BLaER1 treated with 17β-estradiol and CSF1 and Interleukin-3, amounts not matched to agents 10 nM and 100 nM (cell line): ENCODE measurements around the gene DPYSL3.

Experiments
- H3K27ac ChIP-seq, 11 experiments: shearing (Covaris generic); formaldehyde crosslinking; 2 replicates each; pipeline ENCODE4 v1.8.1; 2022
- H3K27me3 ChIP-seq, 11 experiments: shearing (Covaris generic); formaldehyde crosslinking; 2 replicates each; pipeline ENCODE4 v1.8.1; 2022
- H3K36me3 ChIP-seq, 11 experiments: shearing (Covaris generic); formaldehyde crosslinking; 2 replicates each; pipeline ENCODE4 v1.8.1; 2022
- H3K4me1 ChIP-seq, 10 experiments: shearing (Covaris generic); formaldehyde crosslinking; 2 replicates each; pipeline ENCODE4 v1.8.1; 2022
- H3K4me2 ChIP-seq, 11 experiments: shearing (Covaris generic); formaldehyde crosslinking; 2 replicates each; pipeline ENCODE4 v1.8.1; 2022
- H3K4me3 ChIP-seq, 10 experiments: shearing (Covaris generic); formaldehyde crosslinking; 2 replicates each; pipeline ENCODE4 v1.8.1; 2022
- H3K9ac ChIP-seq, 11 experiments: shearing (Covaris generic); formaldehyde crosslinking; 2 replicates each; pipeline ENCODE4 v1.8.1; 2022
- H3K9me3 ChIP-seq, 11 experiments: shearing (Covaris generic); formaldehyde crosslinking; replicated peaks in 1 of 11; 2 replicates each; pipeline ENCODE4 v1.8.1; 2022
- H4K20me1 ChIP-seq, 11 experiments: shearing (Covaris generic); formaldehyde crosslinking; 2 replicates each; pipeline ENCODE4 v1.8.1; 2022
- Cebpa-rat ChIP-seq, 11 experiments: shearing (Covaris generic); IDR thresholded peaks; 2 replicates each; pipeline ENCODE4 v1.8.1; 2022

The DPYSL3 gene

GRCh38 chr5:147410496-147411358 is 99.1 kb downstream of the DPYSL3 start:
- H3K36me3 ChIP-seq, result no peaks in the 10 kb centered on the region
- TF ChIP-seq Cebpa-rat (IDR thresholded peaks at IDR 0.05), result no peak
- H3K9me3 ChIP-seq, result no peaks in the 10 kb centered on the region
- H3K4me1 ChIP-seq, result peaks cover 0 to 5% (median 0%) of the 10 kb centered on the region in 10 experiments; a peak in 5 of 20 replicates
- no peak overlapping the region for H3K4me3 ChIP-seq
- no peak overlapping the region for H3K9ac ChIP-seq
- no peak overlapping the region for H3K27ac ChIP-seq
- H3K4me2 ChIP-seq, result no peak overlapping the region
- H4K20me1 ChIP-seq, result no peaks in the 10 kb centered on the region
- H3K27me3 ChIP-seq, result no peaks in the 10 kb centered on the region

GRCh38 chr5:147408980-147409379 is 100.9 kb downstream of the DPYSL3 start:
- Histone ChIP-seq H3K36me3 (no peaks in the 10 kb centered on the region), H3K9ac (no peak overlapping the region), H3K27ac (no peak overlapping the region), H3K4me3 (no peak overlapping the region), H3K4me2 (no peak overlapping the region), H3K4me1 (peaks cover 0 to 22% (median 10%) of the 10 kb centered on the region in 10 experiments; a peak in 16 of 20 replicates), H4K20me1 (no peaks in the 10 kb centered on the region), H3K9me3 (no peaks in the 10 kb centered on the region), H3K27me3 (no peaks in the 10 kb centered on the region)
- TF ChIP-seq Cebpa-rat (IDR thresholded peaks at IDR 0.05), result no peak

- no peaks in the 10 kb centered on the region for H3K36me3 ChIP-seq
- no peak overlapping the region for H3K9ac ChIP-seq
- H3K27me3 ChIP-seq, result no peaks in the 10 kb centered on the region
- no peak for TF ChIP-seq Cebpa-rat (IDR thresholded peaks at IDR 0.05)
- H3K4me1 ChIP-seq, result peaks cover 0 to 37% (median 17%) of the 10 kb centered on the region in 10 experiments; a peak in 16 of 20 replicates
- H3K27ac ChIP-seq, result no peak overlapping the region
- no peak overlapping the region for H3K4me3 ChIP-seq
- no peaks in the 10 kb centered on the region for H3K9me3 ChIP-seq
- H4K20me1 ChIP-seq, result no peaks in the 10 kb centered on the region
- no peak overlapping the region for H3K4me2 ChIP-seq
Measured at GRCh38 chr5:147407094-147407681, 102.7 kb downstream of the DPYSL3 start.

GRCh38 chr5:147406636-147407035 is 103.2 kb downstream of the DPYSL3 start:
- no peak overlapping the region for H3K9ac ChIP-seq
- no peaks in the 10 kb centered on the region for H4K20me1 ChIP-seq
- no peaks in the 10 kb centered on the region for H3K9me3 ChIP-seq
- H3K27ac ChIP-seq, result no peak overlapping the region
- H3K36me3 ChIP-seq, result no peaks in the 10 kb centered on the region
- H3K27me3 ChIP-seq, result no peaks in the 10 kb centered on the region
- H3K4me2 ChIP-seq, result no peak overlapping the region
- H3K4me1 ChIP-seq, result peaks cover 0 to 37% (median 17%) of the 10 kb centered on the region in 10 experiments; a peak in 16 of 20 replicates
- no peak overlapping the region for H3K4me3 ChIP-seq
- TF ChIP-seq Cebpa-rat (IDR thresholded peaks at IDR 0.05), result no peak

GRCh38 chr5:147404706-147405105 is 105.2 kb downstream of the DPYSL3 start:
- Histone ChIP-seq H3K36me3 (no peaks in the 10 kb centered on the region), H3K9ac (peak overlapping the region in 5 of 11 experiments; percentile 9 to 66 (median 58); a peak in 8 of 22 replicates)

GRCh38 chr5:147403651-147404640 is 105.9 kb downstream of the DPYSL3 start:
- Histone ChIP-seq H3K4me1 (peaks cover 0 to 37% (median 17%) of the 10 kb centered on the region in 10 experiments; a peak in 16 of 20 replicates), H3K36me3 (no peaks in the 10 kb centered on the region), H3K9me3 (no peaks in the 10 kb centered on the region), H3K9ac (peak overlapping the region in 6 of 11 experiments; percentile 9 to 66 (median 58); a peak in 9 of 22 replicates), H3K4me2 (peak overlapping the region; percentile 10 to 76 (median 53); a peak in 18 of 22 replicates), H3K4me3 (no peak overlapping the region), H4K20me1 (no peaks in the 10 kb centered on the region), H3K27me3 (no peaks in the 10 kb centered on the region), H3K27ac (peak overlapping the region; percentile 31 to 88 (median 59); a peak in 21 of 22 replicates)
- no peak for TF ChIP-seq Cebpa-rat (IDR thresholded peaks at IDR 0.05)

More at GRCh38 chr5:147404706-147405105, 105.2 kb downstream of the DPYSL3 start:
- Histone ChIP-seq H3K27me3 (no peaks in the 10 kb centered on the region), H4K20me1 (no peaks in the 10 kb centered on the region), H3K4me2 (peak overlapping the region in 9 of 11 experiments; percentile 34 to 76 (median 61); a peak in 18 of 22 replicates), H3K9me3 (no peaks in the 10 kb centered on the region), H3K4me3 (no peak overlapping the region), H3K27ac (peak overlapping the region; percentile 31 to 88 (median 59); a peak in 20 of 22 replicates), H3K4me1 (peaks cover 0 to 37% (median 17%) of the 10 kb centered on the region in 10 experiments; a peak in 16 of 20 replicates)
- no peak for TF ChIP-seq Cebpa-rat (IDR thresholded peaks at IDR 0.05)

- peaks cover 0 to 34% (median 17%) of the 10 kb centered on the region in 10 experiments; a peak in 16 of 20 replicates for H3K4me1 ChIP-seq
Measured at GRCh38 chr5:147400881-147401280, 109.0 kb downstream of the DPYSL3 start.

GRCh38 chr5:147400126-147400809 is 109.6 kb downstream of the DPYSL3 start:
- no peak overlapping the region for H3K27ac ChIP-seq
- no peak overlapping the region for H3K4me2 ChIP-seq
- no peak for TF ChIP-seq Cebpa-rat (IDR thresholded peaks at IDR 0.05)
- no peaks in the 10 kb centered on the region for H3K36me3 ChIP-seq
- H3K27me3 ChIP-seq, result no peaks in the 10 kb centered on the region
- H3K9ac ChIP-seq, result no peak overlapping the region
- no peaks in the 10 kb centered on the region for H4K20me1 ChIP-seq
- peaks cover 0 to 28% (median 17%) of the 10 kb centered on the region in 10 experiments; a peak in 16 of 20 replicates for H3K4me1 ChIP-seq
- H3K9me3 ChIP-seq, result no peaks in the 10 kb centered on the region; a peak in 1 of 22 replicates
- no peak overlapping the region for H3K4me3 ChIP-seq

More at GRCh38 chr5:147400881-147401280, 109.0 kb downstream of the DPYSL3 start:
- H3K27me3 ChIP-seq, result no peaks in the 10 kb centered on the region
- H3K9ac ChIP-seq, result no peak overlapping the region
- H4K20me1 ChIP-seq, result no peaks in the 10 kb centered on the region
- H3K9me3 ChIP-seq, result no peaks in the 10 kb centered on the region; a peak in 1 of 22 replicates
- H3K36me3 ChIP-seq, result no peaks in the 10 kb centered on the region
- TF ChIP-seq Cebpa-rat (IDR thresholded peaks at IDR 0.05), result no peak
- no peak overlapping the region for H3K27ac ChIP-seq
- H3K4me3 ChIP-seq, result no peak overlapping the region
- no peak overlapping the region for H3K4me2 ChIP-seq
